ENCODE results near the gene CYP2D6. TPM values are rescaled to one million over a fixed set of nuclear protein-coding genes. Genes with fewer than 3 reads are reported as not detected.
"Not testable (repeated sequence)": the region's sequence is repeated elsewhere in the genome, so short reads cannot be mapped to it uniquely, and the experiment has no call there.

CYP2D6 gene
- total RNA-seq, 6 donors from 2014 or later: 0.46 to 4.2 (median 1.9) TPM

DNA sequence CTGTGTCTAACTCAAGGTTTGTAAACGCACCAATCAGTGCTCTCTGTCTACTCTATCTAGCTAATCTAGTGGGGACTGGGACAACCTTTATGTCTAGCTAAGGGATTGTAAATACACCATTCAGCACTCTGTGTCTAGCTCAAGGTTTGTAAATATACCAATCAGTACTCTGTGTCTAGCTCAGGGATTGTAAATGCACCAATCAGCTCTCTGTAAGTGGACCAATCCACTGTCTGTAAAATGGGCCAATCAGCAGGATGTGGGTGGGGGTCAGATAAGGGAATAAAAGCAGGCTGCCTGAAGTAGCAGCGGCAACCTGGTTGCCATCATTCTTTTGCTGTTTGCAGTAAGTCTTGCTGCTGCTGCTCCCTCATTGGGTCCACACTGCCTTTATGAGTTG is 8.4 kb upstream of the CYP2D6 start:
- no peaks in the 10 kb centered on the region for H3K36me3 ChIP-seq
- DNase-seq: no peak
- no peaks in the 10 kb centered on the region for H3K27me3 ChIP-seq
- no peaks in the 10 kb centered on the region for H3K9me3 ChIP-seq
- no peak for ATAC-seq (ENCODE audit: low FRiP score in 2 of 2)
- no peaks in the 10 kb centered on the region for H3K4me1 ChIP-seq
- no peak overlapping the region for H3K27ac ChIP-seq
- 97 to 100% methylated on average over 2 of the region's 2 CpGs for WGBS, 2 donors
- H3K4me3 ChIP-seq: no peak overlapping the region
- TF ChIP-seq POLR2AphosphoS5 (IDR thresholded peaks at IDR 0.05): no peak
- no peak for TF ChIP-seq CTCF (IDR thresholded peaks at IDR 0.05)
- no peak for TF ChIP-seq POLR2A (IDR thresholded peaks at IDR 0.05)
- no peak for TF ChIP-seq EP300 (IDR thresholded peaks at IDR 0.05)

- Histone ChIP-seq H3K4me3 (no peak overlapping the region), H3K36me3 (no peaks in the 10 kb centered on the region), H3K4me1 (no peaks in the 10 kb centered on the region), H3K27ac (no peak overlapping the region), H3K9me3 (no peaks in the 10 kb centered on the region), H3K27me3 (no peaks in the 10 kb centered on the region)
- 87 to 92% methylated on average over 4 to 20 of the region's 31 CpGs for WGBS, 2 donors
- DNase-seq (peak in 1 of 2 donors; percentile 77), ATAC-seq (ENCODE audit: low FRiP score in 2 of 2) (no peak)
- TF ChIP-seq POLR2A (IDR thresholded peaks at IDR 0.05) (no peak), EP300 (IDR thresholded peaks at IDR 0.05) (no peak), POLR2AphosphoS5 (IDR thresholded peaks at IDR 0.05) (no peak), CTCF (IDR thresholded peaks at IDR 0.05) (no peak)
Observed at GRCh38 chr22:42138122-42138770, 7.6 kb upstream of the CYP2D6 start.

DNA sequence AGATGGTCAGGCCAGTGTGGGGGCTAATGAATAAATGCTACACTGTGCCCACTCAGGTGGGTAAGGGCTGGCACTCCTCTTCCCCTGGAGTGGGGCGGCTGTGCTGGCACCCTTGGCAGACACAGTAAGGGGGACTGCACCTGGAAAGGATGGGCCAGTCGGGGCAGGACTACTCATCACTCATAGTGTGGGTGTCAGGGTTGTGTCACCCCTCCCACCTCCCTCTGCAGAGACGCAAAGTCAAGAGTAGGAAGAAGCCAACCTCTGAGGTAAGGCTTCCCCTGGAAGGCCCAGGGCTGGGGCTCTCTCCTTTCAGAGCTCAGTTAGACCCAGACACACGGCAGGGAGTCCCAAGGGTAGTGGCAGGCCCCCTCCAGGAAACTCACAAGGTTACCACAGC is 5.1 kb upstream of the CYP2D6 start:
- H3K9me3 ChIP-seq; ATAC-seq (ENCODE audit: low FRiP score in 2 of 2); H3K36me3 ChIP-seq; H3K4me1 ChIP-seq; DNase-seq; H3K4me3 ChIP-seq; H3K27ac ChIP-seq; H3K27me3 ChIP-seq: not testable (repeated sequence)
- WGBS, 2 donors: no CpG with 5 or more reads among the region's 4 CpGs

GRCh38 chr22:42134100-42135020 is 3.8 kb upstream of the CYP2D6 start:
- H3K27me3 ChIP-seq: no peaks in the 10 kb centered on the region
- no peak for TF ChIP-seq POLR2A (IDR thresholded peaks at IDR 0.05)
- TF ChIP-seq EP300 (IDR thresholded peaks at IDR 0.05): no peak
- no peak for TF ChIP-seq CTCF (IDR thresholded peaks at IDR 0.05)
- no peak for TF ChIP-seq POLR2AphosphoS5 (IDR thresholded peaks at IDR 0.05)
- WGBS, 2 donors: 77 to 78% methylated on average over 14 to 24 of the region's 24 CpGs
- peaks cover 0 to 2% (median under 1%) of the 10 kb centered on the region in 4 donors for H3K4me1 ChIP-seq
- no peak overlapping the region for H3K4me3 ChIP-seq
- ATAC-seq (ENCODE audit: low FRiP score in 2 of 2): no peak
- no peaks in the 10 kb centered on the region for H3K36me3 ChIP-seq
- no peak overlapping the region for H3K27ac ChIP-seq
- DNase-seq: no peak
- H3K9me3 ChIP-seq: no peaks in the 10 kb centered on the region

GRCh38 chr22:42132457-42132856 is 1.8 kb upstream of the CYP2D6 start:
- Histone ChIP-seq H3K27ac (no peak overlapping the region), H3K4me1 (peaks cover 0 to 5% (median 2%) of the 10 kb centered on the region in 4 donors), H3K9me3 (no peaks in the 10 kb centered on the region), H3K4me3 (no peak overlapping the region), H3K36me3 (no peaks in the 10 kb centered on the region), H3K27me3 (no peaks in the 10 kb centered on the region)
- 85 to 100% methylated on average over 1 to 13 of the region's 13 CpGs for WGBS, 2 donors
- TF ChIP-seq CTCF (IDR thresholded peaks at IDR 0.05) (no peak), POLR2A (IDR thresholded peaks at IDR 0.05) (no peak), EP300 (IDR thresholded peaks at IDR 0.05) (no peak), POLR2AphosphoS5 (IDR thresholded peaks at IDR 0.05) (no peak)
- no peak for ATAC-seq (ENCODE audit: low FRiP score in 2 of 2)
- no peak for DNase-seq
